Endothelial cell of umbilical vein (primary cell): ENCODE results near the gene LRRK1. TPM values are rescaled to one million over a fixed set of nuclear protein-coding genes. Genes with fewer than 3 reads are reported as not detected.

Experiments used
- BruUV-seq: library from RNA; stranded (reverse); fragments of 400-500 nt; replicated peaks from 2 replicates; lab custom pipeline; 2021; lab: Mats Ljungman, UMichigan
- CTCF ChIA-PET: fragments of 300-600, 350-600 bp; sonication (Branson Sonifier 250); formaldehyde crosslinking; loops from one replicate; lab custom pipeline; 2021; ENCODE audit warnings: antibody characterized with exemption, inconsistent platforms; lab: Charles Lee
- POLR2A ChIA-PET: fragments of 300-600, 350-600 bp; sonication (Branson Sonifier 250); formaldehyde crosslinking; loops from one replicate; lab custom pipeline; 2021; ENCODE audit warnings: antibody characterized with exemption, inconsistent platforms; lab: Charles Lee
- DNase-seq: peaks from one replicate; pipeline ENCODE4 v3.0.0-alpha.2; 2011; ENCODE audit warnings: low read depth, low spot score
- FAIRE-seq: peaks from 2 replicates; lab custom pipeline; 2011; peaks lifted over from hg19 to GRCh38; lab: Jason Lieb, UNC
- H2AFZ ChIP-seq: 2 replicates; pipeline ENCODE4 v1.6.0; 2012; ENCODE audit warnings: low read depth, low read length, control low read depth, inconsistent platforms
- H3K27ac ChIP-seq: 2 replicates; pipeline ENCODE4 v1.5.1; 2011; ENCODE audit warnings: low read depth, mild to moderate bottlenecking, control low read depth, low read length, moderate library complexity; ENCODE audit not compliant: insufficient read depth
- H3K27me3 ChIP-seq, 2 experiments: 2 replicates each; pipeline versions ENCODE4 v1.6.0 to v1.6.1; 2011; ENCODE audit warnings: low read length in 2 of 2, mixed read lengths in 1 of 2; ENCODE audit not compliant: control insufficient read depth in 2 of 2, insufficient read depth in 2 of 2
- H3K36me3 ChIP-seq, 2 experiments: 2 replicates in 1 of 2; 3 replicates in 1 of 2; pipeline ENCODE4 v1.5.1; 2011; ENCODE audit warnings: low read length in 2 of 2, mild to moderate bottlenecking in 1 of 2, moderate library complexity in 1 of 2; ENCODE audit not compliant: control insufficient read depth in 2 of 2, insufficient read depth in 2 of 2; ENCODE audit errors: extremely low read depth in 1 of 2
- H3K4me1 ChIP-seq: 3 replicates; pipeline ENCODE4 v1.5.1; 2011; ENCODE audit warnings: mild to moderate bottlenecking, low read length; ENCODE audit not compliant: control insufficient read depth, insufficient read depth; ENCODE audit errors: extremely low read depth
- H3K4me2 ChIP-seq: 2 replicates; pipeline ENCODE4 v1.6.1; 2011; ENCODE audit warnings: low read length, control low read depth, mixed read lengths; ENCODE audit not compliant: insufficient read depth
- H3K4me3 ChIP-seq, 3 experiments: fragments of 200-600 bp in 1 of 3; sonication (generic), shearing (Covaris generic) in 1 of 3; replicated peaks in 1 of 3; 2 replicates each; pipeline ENCODE4 v1.5.1; 2011 to 2016; ENCODE audit warnings: control low read depth in 3 of 3, low read length in 3 of 3, mild to moderate bottlenecking in 2 of 3, inconsistent platforms in 1 of 3, low read depth in 1 of 3, moderate library complexity in 1 of 3; ENCODE audit not compliant: insufficient read depth in 1 of 3
- H3K79me2 ChIP-seq: 2 replicates; pipeline ENCODE4 v1.6.0; 2012; ENCODE audit warnings: low read length, inconsistent platforms; ENCODE audit not compliant: control insufficient read depth, insufficient read depth
- H3K9ac ChIP-seq: replicated peaks from 2 replicates; pipeline ENCODE3; 2011; ENCODE audit warnings: low read length, control low read depth; ENCODE audit not compliant: insufficient read depth; ENCODE audit errors: extremely low read depth
- H3K9me1 ChIP-seq: replicated peaks from 3 replicates; pipeline ENCODE4 v1.6.0; 2011; ENCODE audit warnings: mild to moderate bottlenecking, low read length; ENCODE audit not compliant: control insufficient read depth, insufficient read depth; ENCODE audit errors: extremely low read depth
- H3K9me3 ChIP-seq: replicated peaks from 2 replicates; pipeline ENCODE4 v1.5.1; 2012; ENCODE audit warnings: low read length, inconsistent platforms; ENCODE audit not compliant: control insufficient read depth, insufficient read depth
- H4K20me1 ChIP-seq: replicated peaks from 2 replicates; pipeline ENCODE3; 2011; ENCODE audit warnings: mild to moderate bottlenecking, low read length; ENCODE audit not compliant: control insufficient read depth, insufficient read depth; ENCODE audit errors: extremely low read depth
- CTCF ChIP-seq, 2 donors: IDR thresholded peaks; 1 replicate in 1 of 2; 2 replicates in 1 of 2; pipeline ENCODE4 v1.5.1; 2011; ENCODE audit warnings: low read length in 2 of 2, mild to moderate bottlenecking in 2 of 2, moderate library complexity in 2 of 2, control low read depth in 1 of 2, inconsistent platforms in 1 of 2, low read depth in 1 of 2; ENCODE audit not compliant: insufficient read depth in 1 of 2; ENCODE audit errors: extremely low read depth in 1 of 2
- EZH2 ChIP-seq: IDR thresholded peaks from 2 replicates; pipeline ENCODE4 v1.6.1; 2012; ENCODE audit warnings: borderline replicate concordance, low read depth, mild to moderate bottlenecking, moderate library complexity, low read length, inconsistent platforms; ENCODE audit not compliant: severe bottlenecking
- FOS ChIP-seq: IDR thresholded peaks from 2 replicates; pipeline ENCODE4 v1.6.1; 2011; ENCODE audit warnings: mild to moderate bottlenecking, low read length, moderate library complexity, borderline replicate concordance; ENCODE audit not compliant: insufficient read depth
- GATA2 ChIP-seq: IDR thresholded peaks from 2 replicates; pipeline ENCODE4 v1.7.0; 2011; ENCODE audit warnings: low read depth, mild to moderate bottlenecking, moderate library complexity, mixed read lengths, low read length; ENCODE audit not compliant: insufficient read length, insufficient read depth
- JUN ChIP-seq: IDR thresholded peaks from 2 replicates; pipeline ENCODE4 v1.6.1; 2011; ENCODE audit warnings: borderline replicate concordance, low read depth; ENCODE audit not compliant: insufficient read length, insufficient read depth
- MAX ChIP-seq: IDR thresholded peaks from 2 replicates; pipeline ENCODE4 v1.6.1; 2011; ENCODE audit not compliant: insufficient read depth, insufficient read length
- MYC ChIP-seq: IDR thresholded peaks from one replicate; pipeline ENCODE4 v1.6.1; 2011; ENCODE audit warnings: mild to moderate bottlenecking, low read depth, low read length
- POLR2A ChIP-seq: IDR thresholded peaks from 2 replicates; pipeline ENCODE4 v1.6.1; 2012; ENCODE audit warnings: low read depth, mild to moderate bottlenecking, control low read depth, low read length
- POLR2AphosphoS5 ChIP-seq: IDR thresholded peaks from 2 replicates; pipeline ENCODE4 v1.6.1; 2012; ENCODE audit warnings: low read depth, mild to moderate bottlenecking, control low read depth, low read length, moderate library complexity; ENCODE audit not compliant: insufficient read depth
- dilution Hi-C: fragments of 300-500 bp; cut with MboI; formaldehyde crosslinking; loops from one replicate; pipeline ENCODE4 v1.15.0; 2019; ENCODE audit warnings: low sequenced_read_pairs; ENCODE audit not compliant: extremely low pct_ligation_motif_present
- intact Hi-C: fragments of 100-400 bp; cut with micrococcal nuclease; formaldehyde crosslinking; loops from one replicate; pipeline ENCODE4 v1.10.0; 2022
- polyA plus RNA-seq, 4 experiments: library from polyadenylated mRNA; depleted of rRNA in 3 of 4; stranded (reverse) in 3 of 4; unstranded in 1 of 4; fragments of >200 nt; gene quantifications; 2 replicates each; pipeline versions ENCODE4 v1.2.1 to v1.2.3, GENCODE V29; 2011 to 2012; ENCODE audit warnings: missing spikeins in 1 of 4
- total RNA-seq: library from RNA; stranded (reverse); gene quantifications from 2 replicates; pipeline ENCODE4 v1.2.3, GENCODE V29; 2021

LRRK1 gene
- total and polyA plus RNA-seq, 2 donors (not counting 3 experiments of a cell fraction or from before 2014, with no cell fraction given), result 11.0 to 22.1 TPM

- no peak overlapping the region for H3K4me2 ChIP-seq
- H3K9me3 ChIP-seq, result no peaks in the 10 kb centered on the region
- dilution Hi-C loops, result no loop called here
- DNase-seq (no peak), FAIRE-seq (no peak)
- no peak overlapping the region for H3K4me3 ChIP-seq
- H3K9ac ChIP-seq, result no peak overlapping the region
- H3K27me3 ChIP-seq, result no peaks in the 10 kb centered on the region
- H3K36me3 ChIP-seq, result peaks cover 0 to 35% of the 10 kb centered on the region in 2 experiments
- no peak overlapping the region for H2AFZ ChIP-seq
- POLR2A ChIA-PET, result no interaction called here
- H3K4me1 ChIP-seq, result no peaks in the 10 kb centered on the region
- H3K27ac ChIP-seq, result no peak overlapping the region
- no TSS peak for BruUV-seq
- TF ChIP-seq MYC (no peak), POLR2A (no peak), CTCF (IDR thresholded peaks at IDR 0.05; ENCODE audit: extremely low read depth in 1 of 2, insufficient read depth in 1 of 2, low read depth in 1 of 2, low read length in 2 of 2) (no peak), JUN (no peak), FOS (no peak), GATA2 (no peak), MAX (no peak), EZH2 (no peak), POLR2AphosphoS5 (no peak)
- no peaks in the 10 kb centered on the region for H3K9me1 ChIP-seq
- H3K79me2 ChIP-seq, result no peaks in the 10 kb centered on the region
- no peaks in the 10 kb centered on the region for H4K20me1 ChIP-seq
- intact Hi-C loops, result no loop called here
- CTCF ChIA-PET, result interaction anchor here (1.2 kb wide), 1 partner anchor 10 kb away, joined by 5 read pairs; no protein-coding TSS in a partner anchor
Measured at GRCh38 chr15:101057841-101058407, 138.8 kb downstream of the LRRK1 start.
